Measurements from ENCODE around the gene CHRM4. TPM values are rescaled to one million over a fixed set of nuclear protein-coding genes. Genes with fewer than 3 reads are reported as not detected.

CHRM4 gene
- total RNA-seq, 2 experiments from 2014 or later: 0.09 TPM; not detected in 1

- Histone ChIP-seq H3K27ac (ENCODE audit: low read depth, low read length, poor library complexity, severe bottlenecking) (no peak overlapping the region), H3K4me3 (ENCODE audit: low read depth, low read length, poor library complexity, severe bottlenecking) (no peak overlapping the region), H3K36me3 (ENCODE audit: insufficient read depth, low read length) (peaks cover 18% of the 10 kb centered on the region; the same call in 1 of the 2 replicates), H4K20me1 (ENCODE audit: insufficient read depth, low read length) (0 out of 2 replicates have a peak, but pooled peaks cover 8% of the 10 kb centered on the region), H3K9me3 (ENCODE audit: low read length) (no peaks in the 10 kb centered on the region), H3K79me2 (ENCODE audit: insufficient read depth, low read depth, low read length) (peaks cover 28% of the 10 kb centered on the region; the same call in 1 of the 2 replicates), H2AFZ (ENCODE audit: low read length) (no peak overlapping the region), H3K9me2 (ENCODE audit: insufficient read depth, low read length) (no peaks in the 10 kb centered on the region), H3K4me1 (ENCODE audit: insufficient read depth, low read length, poor library complexity, severe bottlenecking) (peaks cover 44% of the 10 kb centered on the region), H3K4me2 (ENCODE audit: low read length) (no peak overlapping the region)
- BruUV-seq (replicated peaks): no TSS peak
- DNase-seq (ENCODE audit: low spot score): no peak
- TF ChIP-seq, protein P1, sequence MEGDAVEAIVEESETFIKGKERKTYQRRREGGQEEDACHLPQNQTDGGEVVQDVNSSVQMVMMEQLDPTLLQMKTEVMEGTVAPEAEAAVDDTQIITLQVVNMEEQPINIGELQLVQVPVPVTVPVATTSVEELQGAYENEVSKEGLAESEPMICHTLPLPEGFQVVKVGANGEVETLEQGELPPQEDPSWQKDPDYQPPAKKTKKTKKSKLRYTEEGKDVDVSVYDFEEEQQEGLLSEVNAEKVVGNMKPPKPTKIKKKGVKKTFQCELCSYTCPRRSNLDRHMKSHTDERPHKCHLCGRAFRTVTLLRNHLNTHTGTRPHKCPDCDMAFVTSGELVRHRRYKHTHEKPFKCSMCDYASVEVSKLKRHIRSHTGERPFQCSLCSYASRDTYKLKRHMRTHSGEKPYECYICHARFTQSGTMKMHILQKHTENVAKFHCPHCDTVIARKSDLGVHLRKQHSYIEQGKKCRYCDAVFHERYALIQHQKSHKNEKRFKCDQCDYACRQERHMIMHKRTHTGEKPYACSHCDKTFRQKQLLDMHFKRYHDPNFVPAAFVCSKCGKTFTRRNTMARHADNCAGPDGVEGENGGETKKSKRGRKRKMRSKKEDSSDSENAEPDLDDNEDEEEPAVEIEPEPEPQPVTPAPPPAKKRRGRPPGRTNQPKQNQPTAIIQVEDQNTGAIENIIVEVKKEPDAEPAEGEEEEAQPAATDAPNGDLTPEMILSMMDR (conservative IDR thresholded peaks at IDR 0.05; ENCODE audit: low read length): no peak
- no peak for TF ChIP-seq EZH2phosphoT487 (IDR thresholded peaks at IDR 0.05; ENCODE audit: borderline replicate concordance, low read depth, low read length)
- POLR2A ChIA-PET: interaction anchor here (2.7 kb wide), 1 partner anchor 8 kb away, joined by 14 read pairs; no protein-coding TSS in a partner anchor
- CTCF ChIA-PET (ENCODE audit: unreplicated experiment): no interaction called here
- intact Hi-C loops (cut with micrococcal nuclease; ENCODE audit: unreplicated experiment): no loop called here
These were observed 37.9 kb downstream of the CHRM4 start for GRCh38 chr11:46353698-46354097.

- Histone ChIP-seq H3K9me3 (ENCODE audit: low read length) (no peaks in the 10 kb centered on the region), H2AFZ (ENCODE audit: low read length) (no peak overlapping the region), H3K27ac (ENCODE audit: low read depth, low read length, poor library complexity, severe bottlenecking) (no peak overlapping the region), H3K79me2 (ENCODE audit: insufficient read depth, low read depth, low read length) (peaks cover 36% of the 10 kb centered on the region), H3K4me1 (ENCODE audit: insufficient read depth, low read length, poor library complexity, severe bottlenecking) (peaks cover 38% of the 10 kb centered on the region), H3K4me3 (ENCODE audit: low read depth, low read length, poor library complexity, severe bottlenecking) (no peak overlapping the region), H3K9me2 (ENCODE audit: insufficient read depth, low read length) (no peaks in the 10 kb centered on the region), H3K4me2 (ENCODE audit: low read length) (peak overlapping the region; percentile 43; the same call in 1 of the 2 replicates), H4K20me1 (ENCODE audit: insufficient read depth, low read length) (peaks cover 8% of the 10 kb centered on the region; the same call in 1 of the 2 replicates), H3K36me3 (ENCODE audit: insufficient read depth, low read length) (peaks cover 21% of the 10 kb centered on the region; the same call in 1 of the 2 replicates)
- POLR2A ChIA-PET: interaction anchor here (0.8 to 2.7 kb wide), 3 partner anchors 10 to 266 kb away, joined by 3 to 14 read pairs (median 4); no protein-coding TSS in a partner anchor
- TF ChIP-seq, protein P1 (conservative IDR thresholded peaks at IDR 0.05; ENCODE audit: low read length): peak; percentile 89
- no peak for TF ChIP-seq EZH2phosphoT487 (IDR thresholded peaks at IDR 0.05; ENCODE audit: borderline replicate concordance, low read depth, low read length)
- CTCF ChIA-PET (ENCODE audit: unreplicated experiment): interaction anchor here (0.5 to 1.9 kb wide), 4 partner anchors 9 to 20 kb away, joined by 4 to 10 read pairs (median 5); no protein-coding TSS in a partner anchor
- intact Hi-C loops (cut with micrococcal nuclease; ENCODE audit: unreplicated experiment): loop anchor here (1.0 kb wide), 1 partner anchor 15 kb away; no protein-coding TSS in a partner anchor
- peak; percentile 71 for DNase-seq (ENCODE audit: low spot score)
- BruUV-seq (replicated peaks): no TSS peak
These were observed 39.3 kb downstream of the CHRM4 start for GRCh38 chr11:46352063-46352841.
